22Rv1 (cell line): ENCODE results near the gene SELENON.

Experiments used
- H3K27ac ChIP-seq: fragments of 450-650 bp; 2 replicates; pipeline ENCODE4 v1.5.1; 2017
- CTCF ChIP-seq: fragments of 450-650 bp; IDR thresholded peaks from 2 replicates; pipeline ENCODE4 v1.5.1; 2017; ENCODE audit warnings: mild to moderate bottlenecking
- ZFX ChIP-seq: fragments of 450-650 bp; IDR thresholded peaks from 2 replicates; pipeline ENCODE4 v1.6.1; 2017; ENCODE audit warnings: antibody characterized with exemption, borderline replicate concordance

The SELENON gene

GRCh38 chr1:25807480-25808390, 7.7 kb downstream of the SELENON start:
- no peak overlapping the region for H3K27ac ChIP-seq
- TF ChIP-seq CTCF (no peak), ZFX (no peak)

GRCh38 chr1:25808481-25809244, 8.7 kb downstream of the SELENON start:
- TF ChIP-seq ZFX, result no peak
- TF ChIP-seq CTCF, result no peak
- no peak overlapping the region for H3K27ac ChIP-seq

- no peak overlapping the region for H3K27ac ChIP-seq
- TF ChIP-seq CTCF (no peak), ZFX (no peak)
Measured at GRCh38 chr1:25809283-25809926, 9.4 kb downstream of the SELENON start.

GRCh38 chr1:25809929-25810328, 9.9 kb downstream of the SELENON start:
- H3K27ac ChIP-seq, result no peak overlapping the region
- no peak for TF ChIP-seq ZFX
- TF ChIP-seq CTCF, result no peak

GRCh38 chr1:25810341-25811299, 10.6 kb downstream of the SELENON start:
- no peak overlapping the region for H3K27ac ChIP-seq
- TF ChIP-seq ZFX (no peak), CTCF (peak; percentile 91)

GRCh38 chr1:25811384-25812082, 11.5 kb downstream of the SELENON start:
- TF ChIP-seq ZFX, result no peak
- TF ChIP-seq CTCF, result no peak

More at GRCh38 chr1:25811384-25812082, 11.5 kb downstream of the SELENON start:
- H3K27ac ChIP-seq, result no peak overlapping the region
